BE2C (cell line): Measurements from ENCODE around the gene DRD2.

Experiments used
- DNase-seq: peaks from one replicate; pipeline ENCODE4 v3.0.0-alpha.2; 2020
- H3K27me3 ChIP-seq: fragments of 250-450 bp; sonication (Bioruptor Pico); 2 replicates; pipeline ENCODE4 v1.5.1; 2020; ENCODE audit warnings: mild to moderate bottlenecking
- H3K36me3 ChIP-seq: fragments of 250-450 bp; sonication (Bioruptor Pico); 2 replicates; pipeline ENCODE4 v1.5.1; 2020; ENCODE audit warnings: mild to moderate bottlenecking
- H3K4me1 ChIP-seq: fragments of 250-450 bp; sonication (Bioruptor Pico); 2 replicates; pipeline ENCODE4 v1.5.1; 2020
- H3K4me3 ChIP-seq: 2 replicates; pipeline ENCODE4 v1.5.1; 2011; ENCODE audit warnings: low read depth, low read length
- H3K9me3 ChIP-seq: fragments of 250-450 bp; sonication (Bioruptor Pico); 2 replicates; pipeline ENCODE4 v1.5.1; 2020
- TF ChIP-seq, protein P1 (sequence below): IDR thresholded peaks from 2 replicates; pipeline ENCODE4 v1.5.1; 2012; ENCODE audit warnings: mild to moderate bottlenecking, low read depth, low read length

The DRD2 gene

DNA sequence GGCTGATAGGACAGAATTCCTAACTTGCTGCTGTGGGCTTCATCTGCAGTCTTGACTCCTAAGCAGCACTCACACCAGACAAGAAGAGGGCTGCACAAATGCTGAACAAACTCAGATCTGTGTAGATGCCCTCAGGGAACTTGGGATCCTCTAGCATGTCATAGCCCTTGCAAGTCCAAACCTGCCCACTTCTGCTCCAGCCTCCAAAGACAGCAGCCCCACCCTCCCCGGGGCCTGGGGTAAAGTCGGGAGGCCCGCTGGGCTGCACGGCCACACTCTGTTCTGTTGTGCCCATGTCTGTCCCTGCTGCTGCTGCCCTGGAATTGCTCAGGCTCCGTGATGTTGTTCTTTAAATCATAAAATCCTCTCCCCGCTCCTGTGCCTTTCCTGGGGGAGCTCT lies 28.3 kb downstream of the DRD2 start:
- peak; percentile 80 for DNase-seq
- peaks cover 53% of the 10 kb centered on the region for H3K4me1 ChIP-seq
- no peaks in the 10 kb centered on the region for H3K9me3 ChIP-seq
- TF ChIP-seq, protein P1, sequence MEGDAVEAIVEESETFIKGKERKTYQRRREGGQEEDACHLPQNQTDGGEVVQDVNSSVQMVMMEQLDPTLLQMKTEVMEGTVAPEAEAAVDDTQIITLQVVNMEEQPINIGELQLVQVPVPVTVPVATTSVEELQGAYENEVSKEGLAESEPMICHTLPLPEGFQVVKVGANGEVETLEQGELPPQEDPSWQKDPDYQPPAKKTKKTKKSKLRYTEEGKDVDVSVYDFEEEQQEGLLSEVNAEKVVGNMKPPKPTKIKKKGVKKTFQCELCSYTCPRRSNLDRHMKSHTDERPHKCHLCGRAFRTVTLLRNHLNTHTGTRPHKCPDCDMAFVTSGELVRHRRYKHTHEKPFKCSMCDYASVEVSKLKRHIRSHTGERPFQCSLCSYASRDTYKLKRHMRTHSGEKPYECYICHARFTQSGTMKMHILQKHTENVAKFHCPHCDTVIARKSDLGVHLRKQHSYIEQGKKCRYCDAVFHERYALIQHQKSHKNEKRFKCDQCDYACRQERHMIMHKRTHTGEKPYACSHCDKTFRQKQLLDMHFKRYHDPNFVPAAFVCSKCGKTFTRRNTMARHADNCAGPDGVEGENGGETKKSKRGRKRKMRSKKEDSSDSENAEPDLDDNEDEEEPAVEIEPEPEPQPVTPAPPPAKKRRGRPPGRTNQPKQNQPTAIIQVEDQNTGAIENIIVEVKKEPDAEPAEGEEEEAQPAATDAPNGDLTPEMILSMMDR = no peak
- H3K4me3 ChIP-seq = peak overlapping the region; percentile 20
- no peaks in the 10 kb centered on the region for H3K27me3 ChIP-seq
- no peaks in the 10 kb centered on the region for H3K36me3 ChIP-seq

DNA sequence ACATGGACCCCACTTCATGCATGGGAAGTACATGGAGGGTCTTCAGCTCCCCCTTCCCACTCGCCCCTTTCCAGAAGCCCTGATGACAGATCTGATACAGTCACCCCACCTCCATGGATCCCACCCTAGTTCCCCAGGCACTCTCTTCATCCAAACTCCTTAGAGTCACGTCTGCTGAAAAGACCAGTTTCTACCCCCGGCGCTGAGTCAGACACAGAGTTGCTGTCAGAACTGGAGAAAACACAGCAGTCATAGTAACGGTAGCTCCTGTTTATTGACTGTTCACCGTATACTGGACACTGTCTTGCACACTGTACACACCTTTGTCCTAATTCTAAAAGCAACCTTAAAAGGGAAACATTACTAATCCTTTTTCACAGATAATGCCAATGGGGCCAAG lies 29.1 kb downstream of the DRD2 start:
- TF ChIP-seq, protein P1 = no peak
- DNase-seq = no peak
- H3K9me3 ChIP-seq = no peaks in the 10 kb centered on the region
- no peaks in the 10 kb centered on the region for H3K27me3 ChIP-seq
- peaks cover 53% of the 10 kb centered on the region for H3K4me1 ChIP-seq
- H3K36me3 ChIP-seq = no peaks in the 10 kb centered on the region
- peak overlapping the region; percentile 20; the same call in 1 of the 2 replicates for H3K4me3 ChIP-seq

GRCh38 chr11:113444502-113445123 lies 30.6 kb downstream of the DRD2 start:
- H3K4me3 ChIP-seq = no peak overlapping the region
- no peaks in the 10 kb centered on the region for H3K36me3 ChIP-seq
- no peaks in the 10 kb centered on the region for H3K9me3 ChIP-seq
- TF ChIP-seq, protein P1 = no peak
- H3K4me1 ChIP-seq = peaks cover 53% of the 10 kb centered on the region
- no peaks in the 10 kb centered on the region for H3K27me3 ChIP-seq
- no peak for DNase-seq

DNA sequence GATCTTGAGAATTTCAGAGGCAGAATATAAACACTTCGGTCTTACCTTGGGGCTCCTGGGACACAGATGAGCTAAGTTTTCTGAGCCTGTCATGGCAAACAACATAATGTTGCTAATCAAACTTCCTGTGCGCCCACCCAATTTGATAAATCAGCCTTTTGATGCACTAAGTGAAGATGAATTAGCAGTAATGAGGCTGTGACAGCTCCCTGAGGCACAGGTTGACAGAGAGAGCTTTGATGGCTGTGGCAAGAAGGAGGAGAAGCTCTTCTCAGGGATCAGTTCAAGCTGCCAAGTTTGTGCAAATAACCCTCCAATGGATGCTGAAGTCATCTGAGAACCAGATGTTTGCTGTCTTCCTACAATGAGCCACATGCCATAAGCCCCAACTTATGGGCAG lies 34.4 kb downstream of the DRD2 start:
- TF ChIP-seq, protein P1 = no peak
- Histone ChIP-seq H3K27me3 (no peaks in the 10 kb centered on the region), H3K4me3 (no peak overlapping the region), H3K4me1 (peaks cover 36% of the 10 kb centered on the region), H3K9me3 (no peaks in the 10 kb centered on the region), H3K36me3 (no peaks in the 10 kb centered on the region)
- DNase-seq = no peak

GRCh38 chr11:113436672-113437252 lies 38.4 kb downstream of the DRD2 start:
- Histone ChIP-seq H3K4me3 (no peak overlapping the region), H3K27me3 (no peaks in the 10 kb centered on the region), H3K4me1 (peaks cover 12% of the 10 kb centered on the region), H3K9me3 (no peaks in the 10 kb centered on the region), H3K36me3 (no peaks in the 10 kb centered on the region)
- TF ChIP-seq, protein P1 = peak; percentile 28; the same call in 1 of the 2 replicates
- DNase-seq = peak; percentile 62
